ENCODE results near the gene LMO4.

Gene LMO4

DNA sequence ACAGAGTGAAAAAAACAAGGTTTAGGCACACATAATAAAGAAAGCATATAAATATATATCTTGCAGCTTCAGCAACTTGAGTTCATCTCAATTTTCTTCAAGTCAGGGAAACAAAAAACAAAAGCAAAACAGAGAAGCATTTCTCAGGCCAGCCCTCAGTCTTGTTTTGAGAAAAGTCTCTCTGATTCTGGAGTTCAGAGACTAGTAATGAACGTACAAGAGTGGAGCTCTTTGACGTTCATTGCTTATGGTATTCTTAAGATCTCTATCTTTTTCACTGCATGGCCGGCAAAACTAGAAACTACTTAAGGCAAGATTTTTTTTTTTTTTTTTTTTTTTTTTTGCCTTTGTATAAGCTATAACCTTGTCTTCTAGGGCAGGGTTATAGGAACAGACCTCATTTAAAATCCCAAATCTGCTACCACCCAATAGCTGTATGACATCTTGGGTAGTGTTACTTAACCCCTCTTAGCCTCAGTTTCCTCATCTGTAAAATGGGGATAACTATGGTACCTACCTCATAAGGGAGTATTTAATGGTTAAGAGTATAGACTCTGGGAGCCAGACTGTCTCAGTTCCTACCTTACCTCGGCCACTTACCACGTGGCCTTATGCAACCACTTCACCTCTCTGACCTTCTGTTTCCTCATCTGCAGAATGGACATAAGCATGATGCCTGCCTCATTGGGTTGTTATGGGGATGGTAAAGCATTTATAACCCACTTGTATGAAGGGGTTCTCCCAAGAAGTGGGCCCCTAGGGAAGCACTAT, 33.6 kb downstream of the LMO4 start:
- no peak for DNase-seq

- DNase-seq: no peak
Measured at GRCh38 chr1:87362834-87363426, 34.2 kb downstream of the LMO4 start.

DNA sequence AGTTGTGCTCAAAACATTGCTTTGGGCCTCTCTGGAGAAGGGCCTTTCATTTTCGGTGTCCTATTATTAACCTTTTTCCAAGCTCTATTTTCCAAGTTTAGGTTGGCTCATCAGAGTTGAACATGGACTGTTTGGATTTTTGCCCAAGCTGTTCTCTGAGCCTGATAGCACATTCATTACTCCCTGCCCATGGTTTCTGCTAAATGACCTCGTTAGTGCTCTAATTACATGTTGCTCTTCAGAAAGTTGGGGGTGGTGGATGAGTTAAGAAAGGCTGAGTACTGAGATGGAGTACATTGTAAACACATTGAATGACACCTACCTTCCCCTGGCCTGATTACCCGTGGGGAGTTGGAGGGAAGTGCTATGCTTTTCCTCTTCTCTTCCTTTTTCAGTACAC, 38.9 kb downstream of the LMO4 start:
- DNase-seq: no peak

- DNase-seq: no peak
Measured at GRCh38 chr1:87368907-87369306, 40.2 kb downstream of the LMO4 start.

DNA sequence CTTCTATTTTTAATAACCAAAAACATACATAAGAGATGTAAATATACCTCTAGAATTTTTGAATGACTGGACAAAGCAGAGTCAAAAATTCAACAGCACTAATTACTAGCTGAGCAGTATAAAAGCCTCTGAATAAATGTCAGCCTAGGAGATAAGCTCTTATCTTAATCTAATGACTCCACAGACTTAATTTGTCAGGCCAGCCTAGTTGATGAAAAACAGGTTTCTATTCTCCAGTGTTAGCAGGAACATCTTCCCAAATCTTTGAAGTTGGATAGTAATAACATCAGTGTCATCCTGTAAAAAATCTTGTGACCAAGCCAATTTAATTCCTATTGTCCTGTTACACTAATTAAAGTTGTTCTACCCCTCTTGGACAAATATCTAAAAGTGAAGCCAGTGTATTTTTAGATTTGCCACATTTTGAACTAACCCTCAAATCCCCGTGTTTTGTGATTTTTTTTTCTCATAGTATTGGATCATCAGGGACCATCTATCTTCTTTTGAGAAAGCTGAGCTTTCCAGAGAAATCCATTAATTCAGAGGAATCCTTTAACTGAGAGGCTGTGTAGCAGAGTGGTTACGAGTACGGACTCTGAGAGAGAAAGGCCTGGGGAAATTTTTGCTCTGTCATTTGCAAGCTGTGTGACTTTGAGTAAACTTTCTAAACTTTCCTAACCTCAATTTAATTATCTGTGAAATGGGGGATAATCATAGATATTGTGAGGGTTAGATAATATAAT, 41.2 kb downstream of the LMO4 start:
- DNase-seq: no peak

GRCh38 chr1:87370544-87370943, 41.9 kb downstream of the LMO4 start:
- no peak for DNase-seq

- no peak for DNase-seq
Measured at GRCh38 chr1:87379306-87379705, 50.6 kb downstream of the LMO4 start.

GRCh38 chr1:87386217-87386790, 57.6 kb downstream of the LMO4 start:
- no peak for DNase-seq

- no peak for DNase-seq
Measured at GRCh38 chr1:87388411-87388810, 59.7 kb downstream of the LMO4 start.

GRCh38 chr1:87389011-87389410, 60.3 kb downstream of the LMO4 start:
- no peak for DNase-seq

DNA sequence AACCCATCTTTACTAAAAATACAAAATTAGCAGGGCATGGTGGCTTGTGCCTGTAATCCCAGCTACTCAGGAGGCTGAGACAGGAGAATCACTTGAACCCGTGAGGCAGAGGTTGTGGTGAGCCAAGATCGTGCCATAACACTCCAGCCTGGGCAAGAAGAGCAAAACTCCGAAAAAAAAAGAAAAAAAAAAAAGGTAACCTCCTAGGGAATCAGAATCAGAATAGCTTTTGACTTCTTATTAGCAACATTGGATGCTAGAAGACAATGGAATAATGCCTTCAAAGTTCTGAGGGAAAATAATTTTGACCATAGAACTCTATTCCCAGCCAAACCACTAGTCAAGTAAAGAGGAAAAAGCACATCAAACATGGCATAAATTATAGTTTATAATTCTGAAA, 60.9 kb downstream of the LMO4 start:
- no peak for DNase-seq

DNA sequence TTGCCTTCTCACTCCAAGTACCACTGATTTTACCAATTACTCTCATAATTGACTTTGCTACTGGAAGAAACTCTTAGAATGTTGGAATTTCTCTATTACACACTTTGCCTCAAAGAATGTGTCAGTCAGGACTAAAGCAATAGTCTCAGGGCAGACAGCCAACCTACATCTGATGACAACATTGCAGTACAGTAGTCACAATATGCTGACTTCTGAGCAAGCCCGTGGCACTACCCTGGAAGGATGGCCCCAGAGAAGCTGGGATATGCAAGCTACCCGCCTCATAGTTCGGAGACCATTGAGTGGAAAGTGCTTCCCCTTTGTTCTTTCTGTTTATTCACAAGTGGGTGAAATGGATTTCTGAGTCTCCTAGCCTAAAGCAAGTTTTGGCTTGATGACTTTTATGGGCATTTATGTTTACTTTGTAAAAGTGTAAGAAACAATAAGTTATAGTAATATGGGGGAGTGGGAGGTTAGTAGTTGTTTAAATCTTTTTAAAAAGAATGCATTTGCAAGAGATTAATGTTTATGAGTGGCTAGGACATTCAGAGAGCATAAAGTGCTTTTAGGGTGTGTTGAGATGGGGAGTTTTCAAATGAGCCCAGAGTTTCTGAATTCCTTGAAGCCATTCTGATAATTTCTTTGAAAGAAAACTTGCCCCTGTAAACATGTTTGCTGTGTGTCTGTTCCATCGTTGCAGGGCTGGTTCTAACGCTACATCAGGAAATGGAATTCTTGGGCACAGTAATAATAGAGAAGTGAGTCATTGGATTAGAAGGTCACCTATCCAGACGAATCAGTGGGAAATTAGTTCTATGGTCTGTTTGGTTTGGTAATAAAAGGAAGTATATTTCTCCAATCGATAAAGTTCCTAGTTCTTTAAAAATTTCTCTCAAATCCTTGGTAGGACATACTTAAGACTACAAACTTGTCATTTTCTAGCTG, 63.8 kb downstream of the LMO4 start:
- DNase-seq: no peak

DNA sequence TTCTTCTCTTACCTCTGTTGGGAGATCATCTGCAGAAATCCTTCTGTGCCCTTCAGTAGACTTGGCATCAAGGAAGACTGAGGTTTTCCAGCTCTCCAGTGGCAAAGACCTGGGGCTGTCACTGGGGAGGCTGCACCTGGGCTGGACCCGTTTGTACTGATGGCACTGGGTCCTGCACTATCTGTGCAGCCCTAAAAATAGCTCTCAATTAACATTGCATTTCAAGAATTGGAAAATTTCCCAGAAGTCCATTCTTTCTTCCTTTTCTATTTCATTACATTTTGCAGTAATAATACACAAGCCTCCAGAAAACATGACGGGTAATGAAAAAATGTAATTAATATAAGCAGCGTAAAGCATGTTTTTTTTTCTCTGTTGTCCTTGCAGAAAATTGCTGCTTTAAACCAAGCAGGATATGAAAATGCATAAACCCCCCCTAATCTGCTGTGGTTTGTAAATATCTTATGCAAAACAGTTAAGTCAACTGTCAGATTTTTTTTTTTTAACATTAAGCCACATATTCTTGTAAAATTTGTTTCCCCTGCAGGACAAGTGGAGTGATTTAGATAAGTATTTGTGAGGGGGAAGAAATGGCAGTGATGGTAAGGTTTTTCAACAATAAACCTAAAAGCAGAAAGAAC, 64.9 kb downstream of the LMO4 start:
- DNase-seq: no peak

- no peak for DNase-seq
Measured at GRCh38 chr1:87394513-87394912, 65.8 kb downstream of the LMO4 start.

DNA sequence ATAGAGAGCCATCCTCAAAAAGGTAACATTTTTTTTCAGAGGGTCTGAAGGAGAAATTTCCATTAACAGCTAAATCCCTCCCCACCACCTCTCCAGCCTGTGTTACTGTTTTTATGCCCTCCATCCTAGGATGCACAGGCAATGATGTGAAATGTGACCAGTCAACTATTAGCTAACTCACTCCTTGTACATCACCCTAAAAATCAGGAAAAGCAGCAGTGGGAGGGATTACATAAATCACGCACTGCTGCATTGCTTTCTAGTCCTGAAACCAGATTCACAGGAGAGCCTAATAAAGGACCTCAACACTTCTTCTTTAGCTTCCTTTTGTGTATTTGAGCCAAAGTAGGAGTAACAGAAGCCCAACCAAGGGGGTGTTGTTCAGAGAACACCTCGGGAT, 66.3 kb downstream of the LMO4 start:
- DNase-seq: no peak

Data from T1000 (cell line).